Stimulated activated CD4-positive, alpha-beta T cell treated with anti-CD3 and anti-CD28 coated beads, TNF-alpha, amount 100 ng/mL, for 1 hour (primary cell): ENCODE data around the gene PDE1A.

Experiments
- DNase-seq, 3 donors: peaks; one replicate each; pipeline ENCODE4 v3.0.0-alpha.2; 2020; ENCODE audit warnings: low read depth in 3 of 3, low spot score in 1 of 3

Gene PDE1A

GRCh38 chr2:182426918-182427240 is at the start of gene PDE1A:
PDE1A (minus strand) TSS chr2:182427036.
- no peak for DNase-seq

GRCh38 chr2:182473635-182474034 is 46.8 kb upstream of the PDE1A start:
- DNase-seq, result no peak

- no peak for DNase-seq
These were observed 36.9 kb upstream of the PDE1A start for GRCh38 chr2:182463760-182464159.

- DNase-seq, result no peak
These were observed 29.9 kb upstream of the PDE1A start for GRCh38 chr2:182456784-182457183.

GRCh38 chr2:182452456-182452990 is 25.7 kb upstream of the PDE1A start:
- no peak for DNase-seq

GRCh38 chr2:182448371-182448770 is 21.5 kb upstream of the PDE1A start:
- DNase-seq, result no peak

DNA sequence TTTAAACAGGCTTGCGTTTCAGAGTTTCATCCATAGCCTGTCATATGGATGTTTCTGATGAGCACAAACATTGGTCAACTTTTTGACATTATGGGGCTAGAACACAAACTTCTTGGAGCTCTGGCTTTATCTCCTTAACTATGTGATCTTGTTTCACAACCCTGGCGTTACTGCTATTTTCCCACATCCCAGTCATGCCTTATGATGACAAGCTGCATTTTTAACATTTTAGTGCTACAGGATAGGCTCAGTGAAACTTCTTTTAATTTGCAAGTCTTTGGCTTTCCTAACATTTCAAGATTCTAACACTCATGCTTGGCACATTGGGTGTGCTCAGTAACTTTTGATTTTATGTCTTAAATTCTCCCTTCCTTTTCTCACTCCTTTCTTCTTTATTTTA is 21.0 kb upstream of the PDE1A start:
- DNase-seq, result no peak

- no peak for DNase-seq
These were observed 20.3 kb upstream of the PDE1A start for GRCh38 chr2:182447163-182447562.

- DNase-seq, result no peak
These were observed 19.3 kb upstream of the PDE1A start for GRCh38 chr2:182446087-182446486.

- no peak for DNase-seq
These were observed 18.6 kb upstream of the PDE1A start for GRCh38 chr2:182445391-182445965.

- DNase-seq, result no peak
These were observed 18.0 kb upstream of the PDE1A start for GRCh38 chr2:182444806-182445205.

- no peak for DNase-seq
These were observed 17.3 kb upstream of the PDE1A start for GRCh38 chr2:182444170-182444569.

DNA sequence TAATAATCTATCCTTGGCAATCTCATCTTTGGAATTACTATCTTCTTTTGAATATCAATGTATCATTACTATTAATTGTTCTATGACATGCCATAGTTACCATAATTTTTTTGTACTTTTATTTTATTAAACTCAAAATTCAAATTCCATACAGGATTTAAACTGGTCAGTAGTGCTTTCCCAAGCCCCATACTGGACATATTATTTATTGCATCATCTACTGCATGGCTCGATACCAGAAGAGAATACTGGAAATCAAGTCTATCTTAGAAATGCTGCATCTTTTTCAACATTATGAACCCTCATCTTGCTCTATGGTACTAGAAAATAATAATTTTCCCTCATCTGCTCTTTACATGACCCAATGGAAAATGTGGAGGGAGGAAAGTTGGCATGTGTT is 9.4 kb upstream of the PDE1A start:
- no peak for DNase-seq

- DNase-seq, result no peak
These were observed 8.9 kb upstream of the PDE1A start for GRCh38 chr2:182435754-182436153.

DNA sequence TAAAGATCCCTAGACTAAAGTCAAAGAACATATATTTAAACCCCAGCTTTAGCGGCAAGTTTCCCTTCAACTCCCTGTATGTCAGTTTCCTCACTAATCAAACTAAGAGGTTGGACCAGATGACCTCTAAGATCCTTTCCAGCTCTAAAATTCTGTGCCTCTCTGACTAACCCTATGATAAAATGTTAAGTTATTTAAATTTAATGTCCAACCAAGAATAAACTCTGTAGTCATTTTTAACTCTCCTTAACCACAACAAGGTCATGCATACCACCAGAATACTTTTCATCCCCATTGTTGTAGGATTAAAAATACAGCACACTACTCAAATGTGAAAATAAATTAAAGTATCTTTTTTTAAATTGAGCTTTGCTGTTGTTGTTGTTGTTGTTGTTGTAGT is 5.2 kb upstream of the PDE1A start:
- DNase-seq, result no peak

DNA sequence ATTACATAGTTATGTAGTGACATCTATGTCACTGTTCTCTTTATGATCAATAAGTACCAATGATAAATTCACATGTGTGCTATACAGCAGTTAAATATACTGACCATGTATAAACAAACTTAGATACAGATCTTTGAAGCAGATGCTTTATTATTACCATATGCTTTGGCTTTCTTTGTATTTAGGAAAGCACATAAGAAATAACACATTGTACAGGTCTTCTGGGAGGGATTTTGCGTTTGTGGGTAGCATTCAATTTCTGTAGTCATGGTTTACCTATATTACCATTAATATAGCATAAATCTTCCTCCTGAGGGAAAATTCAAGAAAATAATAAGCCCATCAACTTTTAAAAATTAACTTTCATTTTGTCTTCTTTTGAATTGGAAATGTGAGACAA is 1.6 kb upstream of the PDE1A start:
- DNase-seq, result no peak

- no peak for DNase-seq
These were observed 536 bp downstream of the PDE1A start for GRCh38 chr2:182426082-182426917.

DNA sequence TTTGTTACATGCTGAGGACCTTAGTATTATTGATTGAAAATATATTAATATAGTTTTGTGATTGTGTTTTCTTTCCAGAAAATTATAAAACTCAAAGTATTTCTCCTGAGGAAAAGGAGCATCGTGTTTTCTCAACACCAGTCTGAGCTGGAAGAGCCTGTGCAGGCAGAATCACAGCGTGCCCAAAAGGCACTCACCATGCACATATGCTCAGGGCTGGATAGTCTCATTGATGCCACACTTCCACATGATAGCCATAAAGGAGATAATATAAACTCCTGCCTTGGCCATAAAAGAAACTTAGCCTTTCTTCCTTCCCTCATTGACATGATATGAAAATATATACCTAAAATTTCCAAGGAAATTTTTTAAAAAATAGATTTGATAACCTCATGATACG is 4.0 kb downstream of the PDE1A start:
- no peak for DNase-seq

DNA sequence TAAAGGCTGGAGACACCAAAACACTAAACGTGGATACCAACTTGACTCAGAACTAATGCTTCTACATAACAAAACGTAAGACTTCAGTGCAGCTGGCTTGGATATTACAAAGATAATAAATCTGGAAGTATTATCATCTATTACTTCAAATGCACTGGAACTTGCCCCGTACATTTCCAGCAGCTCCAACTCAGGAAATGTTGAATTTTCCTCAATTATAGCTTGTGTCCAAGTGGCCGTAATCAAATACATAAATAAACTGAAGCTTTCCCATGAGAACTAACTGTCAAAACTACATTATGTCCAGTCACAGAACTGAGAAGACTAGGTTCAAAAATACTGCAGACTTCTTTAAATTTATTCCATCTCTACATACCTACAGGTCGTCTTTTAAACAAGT is 6.2 kb downstream of the PDE1A start:
- DNase-seq, result no peak

DNA sequence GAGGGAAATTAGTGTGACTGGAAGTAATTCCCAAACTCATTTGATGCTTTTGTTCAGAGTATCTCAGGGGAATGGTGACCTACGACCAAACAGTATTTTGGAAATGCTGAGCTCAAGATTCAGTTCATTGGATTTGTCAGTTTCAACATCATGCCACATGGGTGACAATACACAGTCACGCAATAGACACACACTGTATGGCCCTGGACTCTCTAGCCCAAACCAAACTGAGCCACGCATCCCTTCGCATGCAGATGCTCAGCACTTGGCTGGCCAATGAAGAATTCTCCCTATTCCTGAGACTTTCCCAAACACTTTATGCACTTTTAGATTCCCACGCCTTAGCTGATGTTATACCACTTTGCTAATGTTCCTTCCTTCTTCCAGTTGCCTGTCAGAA is 10.0 kb downstream of the PDE1A start:
- DNase-seq, result no peak

- no peak for DNase-seq
These were observed 10.6 kb downstream of the PDE1A start for GRCh38 chr2:182416191-182416590.

GRCh38 chr2:182415771-182416170 is 11.1 kb downstream of the PDE1A start:
- no peak for DNase-seq

DNA sequence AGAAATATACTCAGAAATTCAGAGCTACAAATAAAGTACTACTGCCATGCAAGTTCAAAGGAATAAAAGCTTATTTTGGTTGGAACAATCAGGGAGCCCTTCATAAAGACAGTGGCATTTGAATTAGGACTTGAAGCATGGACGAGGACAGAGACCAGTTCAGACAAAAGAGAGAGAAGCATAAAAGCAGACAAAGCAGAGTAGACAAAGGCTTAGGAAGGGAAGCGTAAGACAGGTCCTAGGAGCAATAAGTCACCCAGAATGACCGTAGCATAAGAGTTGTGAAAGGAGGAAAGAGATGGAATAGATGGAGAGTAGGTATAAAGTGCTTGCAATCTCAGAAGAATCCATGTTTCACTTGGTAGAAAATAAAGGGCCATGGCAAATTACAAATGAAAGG is 14.0 kb downstream of the PDE1A start:
- DNase-seq, result no peak
